SU-DHL-6 (cell line): Measurements from ENCODE around the gene LGSN.

Source experiments
- H2AFZ ChIP-seq: fragments of 200-600 bp; sonication (generic); 2 replicates; pipeline ENCODE4 v1.6.1; 2014; ENCODE audit warnings: low read depth, mild to moderate bottlenecking, moderate library complexity, mixed read lengths, antibody characterized with exemption, low read length; ENCODE audit not compliant: severe bottlenecking
- H3F3A ChIP-seq: fragments of 200-600 bp; shearing (Covaris generic); 2 replicates; pipeline ENCODE4 v1.6.0; 2016; ENCODE audit warnings: antibody characterized with exemption, mild to moderate bottlenecking; ENCODE audit not compliant: insufficient read depth
- H3K27ac ChIP-seq: fragments of 200-600 bp; sonication (generic); 2 replicates; pipeline ENCODE4 v1.5.1; 2016; ENCODE audit warnings: low read depth, mild to moderate bottlenecking, low read length, moderate library complexity, mixed read lengths
- H3K27me3 ChIP-seq: fragments of 200-600 bp; sonication (generic), shearing (Covaris generic); 2 replicates; pipeline ENCODE4 v1.6.0; 2014; ENCODE audit warnings: mild to moderate bottlenecking, low read length
- H3K36me3 ChIP-seq: fragments of 200-600 bp; sonication (generic); 2 replicates; pipeline ENCODE4 v1.6.1; 2014; ENCODE audit warnings: mild to moderate bottlenecking, low read length, mixed read lengths
- H3K4me2 ChIP-seq: fragments of 300-600, 200-600 bp; shearing (Covaris generic), sonication (generic); 2 replicates; pipeline ENCODE4 v1.6.0; 2014; ENCODE audit warnings: low read length, low read depth, mild to moderate bottlenecking; ENCODE audit not compliant: poor library complexity, severe bottlenecking
- H3K4me3 ChIP-seq: fragments of 200-600 bp; sonication (generic); 2 replicates; pipeline ENCODE4 v1.5.1; 2014; ENCODE audit warnings: antibody characterized with exemption, low read length, mild to moderate bottlenecking, mixed read lengths; ENCODE audit not compliant: insufficient read depth, poor library complexity, severe bottlenecking
- H3K79me2 ChIP-seq: fragments of 200-600 bp; sonication (generic); 2 replicates; pipeline ENCODE4 v1.6.1; 2014; ENCODE audit warnings: mild to moderate bottlenecking, low read length, moderate library complexity; ENCODE audit not compliant: insufficient read depth
- H3K9ac ChIP-seq: fragments of 200-600 bp; sonication (generic); 2 replicates; pipeline ENCODE4 v1.7.0; 2014; ENCODE audit warnings: mild to moderate bottlenecking, low read length
- H3K9me2 ChIP-seq: fragments of 200-600 bp; sonication (generic); replicated peaks from 2 replicates; pipeline ENCODE4 v1.6.1; 2014; ENCODE audit warnings: low read length; ENCODE audit not compliant: insufficient read depth
- H3K9me3 ChIP-seq: fragments of 200-600 bp; sonication (generic); 2 replicates; pipeline ENCODE4 v1.6.1; 2014; ENCODE audit warnings: low read length, mixed read lengths; ENCODE audit not compliant: insufficient read depth
- H4K20me1 ChIP-seq: fragments of 200-600 bp; sonication (generic); 2 replicates; pipeline ENCODE4 v1.6.1; 2014; ENCODE audit warnings: low read depth, mild to moderate bottlenecking, antibody characterized with exemption, low read length, moderate library complexity, mixed read lengths
- CTCF ChIP-seq: fragments of 200-600 bp; sonication (generic); IDR thresholded peaks from one replicate; pipeline ENCODE4 v1.5.1; 2017; ENCODE audit warnings: antibody characterized with exemption, mild to moderate bottlenecking, low read length, moderate library complexity; ENCODE audit not compliant: insufficient read depth, poor library complexity, severe bottlenecking
- EZH2phosphoT487 ChIP-seq: fragments of 200-600 bp; sonication (generic), shearing (Covaris generic); conservative IDR thresholded peaks from 2 replicates; pipeline ENCODE4 v1.6.1; 2018; ENCODE audit warnings: mild to moderate bottlenecking, antibody characterized with exemption, low read length, moderate library complexity, mixed read lengths

LGSN gene

DNA sequence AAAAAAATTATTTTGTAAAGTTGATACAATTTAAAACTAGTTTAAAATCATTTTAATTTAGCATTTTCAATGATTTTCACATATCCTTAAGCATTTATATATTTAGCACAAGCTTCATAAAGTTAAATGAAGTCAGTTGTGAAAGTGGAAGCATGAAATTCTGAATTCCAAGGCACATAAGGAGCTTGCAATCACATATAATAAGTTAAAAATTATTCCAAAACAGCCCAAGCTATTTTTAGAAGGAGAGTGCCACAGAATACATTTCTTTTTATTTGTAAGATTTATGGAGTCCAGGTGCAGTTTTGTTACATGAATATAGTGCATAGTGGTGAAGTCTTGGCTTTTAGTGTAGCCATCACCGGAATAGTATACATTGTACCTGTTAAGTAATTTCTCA lies 3.2 kb upstream of the LGSN start:
- TF ChIP-seq CTCF: no peak
- no peak for TF ChIP-seq EZH2phosphoT487
- Histone ChIP-seq H2AFZ (no peak overlapping the region), H3K9me2 (no peaks in the 10 kb centered on the region)

GRCh38 chr6:63321821-63322220 lies 2.0 kb upstream of the LGSN start:
- H3K9me2 ChIP-seq: no peaks in the 10 kb centered on the region
- no peaks in the 10 kb centered on the region for H3K79me2 ChIP-seq
- no peaks in the 10 kb centered on the region for H3F3A ChIP-seq
- TF ChIP-seq CTCF: no peak
- TF ChIP-seq EZH2phosphoT487: no peak
- no peak overlapping the region for H3K4me2 ChIP-seq
- H3K27ac ChIP-seq: no peak overlapping the region
- no peaks in the 10 kb centered on the region for H3K9me3 ChIP-seq
- H2AFZ ChIP-seq: no peak overlapping the region
- H3K4me3 ChIP-seq: no peak overlapping the region
- H3K9ac ChIP-seq: no peak overlapping the region
- H3K36me3 ChIP-seq: no peaks in the 10 kb centered on the region
- no peaks in the 10 kb centered on the region for H4K20me1 ChIP-seq
- H3K27me3 ChIP-seq: no peaks in the 10 kb centered on the region

More for the DNA sequence above, 3.2 kb upstream of the LGSN start:
- Histone ChIP-seq H3K4me3 (no peak overlapping the region), H3K27ac (no peak overlapping the region), H3K27me3 (no peaks in the 10 kb centered on the region), H3K9me3 (no peaks in the 10 kb centered on the region), H3K36me3 (no peaks in the 10 kb centered on the region), H3F3A (no peaks in the 10 kb centered on the region), H3K9ac (no peak overlapping the region), H4K20me1 (no peaks in the 10 kb centered on the region), H3K4me2 (no peak overlapping the region), H3K79me2 (no peaks in the 10 kb centered on the region)

GRCh38 chr6:63317641-63318040 lies 2.1 kb downstream of the LGSN start:
- no peak overlapping the region for H3K4me2 ChIP-seq
- no peaks in the 10 kb centered on the region for H3K79me2 ChIP-seq
- no peaks in the 10 kb centered on the region for H4K20me1 ChIP-seq
- H3K9me3 ChIP-seq: no peaks in the 10 kb centered on the region
- H3K9me2 ChIP-seq: no peaks in the 10 kb centered on the region
- H3K36me3 ChIP-seq: no peaks in the 10 kb centered on the region
- no peaks in the 10 kb centered on the region for H3F3A ChIP-seq
- H3K4me3 ChIP-seq: no peak overlapping the region
- no peak overlapping the region for H3K27ac ChIP-seq
- H2AFZ ChIP-seq: no peak overlapping the region
- TF ChIP-seq EZH2phosphoT487: no peak
- TF ChIP-seq CTCF: no peak
- no peaks in the 10 kb centered on the region for H3K27me3 ChIP-seq
- no peak overlapping the region for H3K9ac ChIP-seq

DNA sequence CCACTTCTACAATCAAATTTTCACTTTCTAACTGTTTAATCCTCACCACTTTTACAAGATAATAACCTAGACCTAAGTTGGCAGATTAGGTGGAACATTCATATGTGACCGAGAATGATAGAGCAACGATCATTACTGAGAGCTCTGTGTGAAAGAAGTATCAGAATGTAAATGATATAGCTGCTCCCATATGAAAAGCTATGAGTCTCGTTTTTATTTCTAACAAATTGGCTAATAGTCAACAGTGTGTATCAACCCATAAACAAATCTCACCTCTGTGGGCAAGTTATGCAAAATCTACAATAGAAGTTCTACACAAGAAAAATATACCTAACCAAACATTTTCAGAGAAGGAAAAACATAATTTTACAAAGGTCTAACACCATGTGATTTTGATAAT lies 3.7 kb downstream of the LGSN start:
- no peaks in the 10 kb centered on the region for H3K9me2 ChIP-seq
- no peaks in the 10 kb centered on the region for H3K9me3 ChIP-seq
- no peaks in the 10 kb centered on the region for H3K27me3 ChIP-seq
- no peaks in the 10 kb centered on the region for H3F3A ChIP-seq
- no peak overlapping the region for H3K27ac ChIP-seq
- H3K9ac ChIP-seq: no peak overlapping the region
- no peaks in the 10 kb centered on the region for H4K20me1 ChIP-seq
- H3K4me2 ChIP-seq: no peak overlapping the region
- TF ChIP-seq EZH2phosphoT487 (no peak), CTCF (no peak)
- H3K36me3 ChIP-seq: no peaks in the 10 kb centered on the region
- H3K4me3 ChIP-seq: no peak overlapping the region
- no peaks in the 10 kb centered on the region for H3K79me2 ChIP-seq
- H2AFZ ChIP-seq: no peak overlapping the region
